H1 (cell line): ENCODE measurements around the gene SLC32A1. TPM values are rescaled to one million over a fixed set of nuclear protein-coding genes. Genes with fewer than 3 reads are reported as not detected.

ENCODE experiments used
- BCL11A ChIP-seq, 2 experiments: IDR thresholded peaks; one replicate each; pipeline ENCODE4 v1.6.1; 2011; ENCODE audit warnings: low read depth in 2 of 2, low read length in 2 of 2, mild to moderate bottlenecking in 2 of 2
- BRCA1 ChIP-seq: IDR thresholded peaks from 2 replicates; pipeline ENCODE4 v1.6.1; 2012; ENCODE audit warnings: low read depth, low read length, improper control_type of control experiment
- CREB1 ChIP-seq: IDR thresholded peaks from 2 replicates; pipeline ENCODE4 v1.6.1; 2012; ENCODE audit warnings: inconsistent platforms
- FOSL1 ChIP-seq: IDR thresholded peaks from 2 replicates; pipeline ENCODE4 v1.6.1; 2011; ENCODE audit warnings: mild to moderate bottlenecking, low read depth, low read length, moderate library complexity; ENCODE audit not compliant: insufficient read depth
- KDM1A ChIP-seq: fragments of 200-600, 300-600 bp; sonication (generic); IDR thresholded peaks from 2 replicates; pipeline ENCODE4 v1.7.1; 2016; ENCODE audit warnings: mild to moderate bottlenecking, low read length, borderline replicate concordance
- POU5F1 ChIP-seq: IDR thresholded peaks from 2 replicates; pipeline ENCODE4 v1.6.1; 2011; ENCODE audit warnings: low read depth, mild to moderate bottlenecking, low read length, moderate library complexity
- polyA plus RNA-seq, 7 experiments: library from polyadenylated mRNA; depleted of rRNA in 3 of 7; stranded (reverse) in 5 of 7; unstranded in 2 of 7; fragments of >200 nt in 5 of 7; fragments of 200-250 nt in 2 of 7; gene quantifications; 1 replicate in 5 of 7; 2 replicates in 1 of 7; 4 replicates in 1 of 7; pipeline versions ENCODE4 v1.2.1 to v1.2.3, GENCODE V29; 2011 to 2013; ENCODE audit warnings: missing spikeins in 2 of 7, mixed read lengths in 2 of 7
- total RNA-seq: library from RNA; stranded (reverse); fragmentation: NEBNext Ultra II Directional; extraction: Animal tissue kit (Norgen Biotek cat#: 25700); gene quantifications from 2 replicates; pipeline ENCODE4 v1.2.1, GENCODE V29; 2021
- TF ChIP-seq, protein P1 (sequence below): fragments of 300-600 bp; sonication (generic); IDR thresholded peaks from 2 replicates; pipeline ENCODE4 v1.7.1; 2012; ENCODE audit warnings: low read length, moderate library complexity, mild to moderate bottlenecking, inconsistent platforms; ENCODE audit not compliant: insufficient replicate concordance

SLC32A1 gene
- total and polyA plus RNA-seq, 2 of the 8 experiments (the other 6 are each of a cell fraction or from before 2014, with no cell fraction given): 0.09 to 0.15 TPM

DNA sequence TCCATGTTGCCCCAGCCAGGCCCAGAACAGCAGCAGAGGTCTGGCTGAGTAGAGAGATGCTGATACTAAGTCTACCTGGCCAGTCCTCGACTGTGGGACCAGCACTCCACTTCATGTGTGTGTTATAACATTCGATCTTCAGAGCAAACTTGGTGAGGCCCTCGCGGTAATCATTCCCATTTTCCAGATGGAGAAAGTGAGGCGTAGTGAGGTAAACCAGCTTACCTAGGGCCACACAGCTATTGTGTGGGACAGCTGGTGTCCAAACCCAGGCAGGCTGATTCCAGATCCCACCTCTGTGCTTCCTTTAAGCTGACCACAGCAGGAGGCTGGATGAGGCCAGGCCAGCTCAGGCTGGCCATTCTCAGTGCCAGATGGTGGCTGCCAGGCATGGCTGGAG is 47.7 kb upstream of the SLC32A1 start (continued):
- TF ChIP-seq, protein P1, sequence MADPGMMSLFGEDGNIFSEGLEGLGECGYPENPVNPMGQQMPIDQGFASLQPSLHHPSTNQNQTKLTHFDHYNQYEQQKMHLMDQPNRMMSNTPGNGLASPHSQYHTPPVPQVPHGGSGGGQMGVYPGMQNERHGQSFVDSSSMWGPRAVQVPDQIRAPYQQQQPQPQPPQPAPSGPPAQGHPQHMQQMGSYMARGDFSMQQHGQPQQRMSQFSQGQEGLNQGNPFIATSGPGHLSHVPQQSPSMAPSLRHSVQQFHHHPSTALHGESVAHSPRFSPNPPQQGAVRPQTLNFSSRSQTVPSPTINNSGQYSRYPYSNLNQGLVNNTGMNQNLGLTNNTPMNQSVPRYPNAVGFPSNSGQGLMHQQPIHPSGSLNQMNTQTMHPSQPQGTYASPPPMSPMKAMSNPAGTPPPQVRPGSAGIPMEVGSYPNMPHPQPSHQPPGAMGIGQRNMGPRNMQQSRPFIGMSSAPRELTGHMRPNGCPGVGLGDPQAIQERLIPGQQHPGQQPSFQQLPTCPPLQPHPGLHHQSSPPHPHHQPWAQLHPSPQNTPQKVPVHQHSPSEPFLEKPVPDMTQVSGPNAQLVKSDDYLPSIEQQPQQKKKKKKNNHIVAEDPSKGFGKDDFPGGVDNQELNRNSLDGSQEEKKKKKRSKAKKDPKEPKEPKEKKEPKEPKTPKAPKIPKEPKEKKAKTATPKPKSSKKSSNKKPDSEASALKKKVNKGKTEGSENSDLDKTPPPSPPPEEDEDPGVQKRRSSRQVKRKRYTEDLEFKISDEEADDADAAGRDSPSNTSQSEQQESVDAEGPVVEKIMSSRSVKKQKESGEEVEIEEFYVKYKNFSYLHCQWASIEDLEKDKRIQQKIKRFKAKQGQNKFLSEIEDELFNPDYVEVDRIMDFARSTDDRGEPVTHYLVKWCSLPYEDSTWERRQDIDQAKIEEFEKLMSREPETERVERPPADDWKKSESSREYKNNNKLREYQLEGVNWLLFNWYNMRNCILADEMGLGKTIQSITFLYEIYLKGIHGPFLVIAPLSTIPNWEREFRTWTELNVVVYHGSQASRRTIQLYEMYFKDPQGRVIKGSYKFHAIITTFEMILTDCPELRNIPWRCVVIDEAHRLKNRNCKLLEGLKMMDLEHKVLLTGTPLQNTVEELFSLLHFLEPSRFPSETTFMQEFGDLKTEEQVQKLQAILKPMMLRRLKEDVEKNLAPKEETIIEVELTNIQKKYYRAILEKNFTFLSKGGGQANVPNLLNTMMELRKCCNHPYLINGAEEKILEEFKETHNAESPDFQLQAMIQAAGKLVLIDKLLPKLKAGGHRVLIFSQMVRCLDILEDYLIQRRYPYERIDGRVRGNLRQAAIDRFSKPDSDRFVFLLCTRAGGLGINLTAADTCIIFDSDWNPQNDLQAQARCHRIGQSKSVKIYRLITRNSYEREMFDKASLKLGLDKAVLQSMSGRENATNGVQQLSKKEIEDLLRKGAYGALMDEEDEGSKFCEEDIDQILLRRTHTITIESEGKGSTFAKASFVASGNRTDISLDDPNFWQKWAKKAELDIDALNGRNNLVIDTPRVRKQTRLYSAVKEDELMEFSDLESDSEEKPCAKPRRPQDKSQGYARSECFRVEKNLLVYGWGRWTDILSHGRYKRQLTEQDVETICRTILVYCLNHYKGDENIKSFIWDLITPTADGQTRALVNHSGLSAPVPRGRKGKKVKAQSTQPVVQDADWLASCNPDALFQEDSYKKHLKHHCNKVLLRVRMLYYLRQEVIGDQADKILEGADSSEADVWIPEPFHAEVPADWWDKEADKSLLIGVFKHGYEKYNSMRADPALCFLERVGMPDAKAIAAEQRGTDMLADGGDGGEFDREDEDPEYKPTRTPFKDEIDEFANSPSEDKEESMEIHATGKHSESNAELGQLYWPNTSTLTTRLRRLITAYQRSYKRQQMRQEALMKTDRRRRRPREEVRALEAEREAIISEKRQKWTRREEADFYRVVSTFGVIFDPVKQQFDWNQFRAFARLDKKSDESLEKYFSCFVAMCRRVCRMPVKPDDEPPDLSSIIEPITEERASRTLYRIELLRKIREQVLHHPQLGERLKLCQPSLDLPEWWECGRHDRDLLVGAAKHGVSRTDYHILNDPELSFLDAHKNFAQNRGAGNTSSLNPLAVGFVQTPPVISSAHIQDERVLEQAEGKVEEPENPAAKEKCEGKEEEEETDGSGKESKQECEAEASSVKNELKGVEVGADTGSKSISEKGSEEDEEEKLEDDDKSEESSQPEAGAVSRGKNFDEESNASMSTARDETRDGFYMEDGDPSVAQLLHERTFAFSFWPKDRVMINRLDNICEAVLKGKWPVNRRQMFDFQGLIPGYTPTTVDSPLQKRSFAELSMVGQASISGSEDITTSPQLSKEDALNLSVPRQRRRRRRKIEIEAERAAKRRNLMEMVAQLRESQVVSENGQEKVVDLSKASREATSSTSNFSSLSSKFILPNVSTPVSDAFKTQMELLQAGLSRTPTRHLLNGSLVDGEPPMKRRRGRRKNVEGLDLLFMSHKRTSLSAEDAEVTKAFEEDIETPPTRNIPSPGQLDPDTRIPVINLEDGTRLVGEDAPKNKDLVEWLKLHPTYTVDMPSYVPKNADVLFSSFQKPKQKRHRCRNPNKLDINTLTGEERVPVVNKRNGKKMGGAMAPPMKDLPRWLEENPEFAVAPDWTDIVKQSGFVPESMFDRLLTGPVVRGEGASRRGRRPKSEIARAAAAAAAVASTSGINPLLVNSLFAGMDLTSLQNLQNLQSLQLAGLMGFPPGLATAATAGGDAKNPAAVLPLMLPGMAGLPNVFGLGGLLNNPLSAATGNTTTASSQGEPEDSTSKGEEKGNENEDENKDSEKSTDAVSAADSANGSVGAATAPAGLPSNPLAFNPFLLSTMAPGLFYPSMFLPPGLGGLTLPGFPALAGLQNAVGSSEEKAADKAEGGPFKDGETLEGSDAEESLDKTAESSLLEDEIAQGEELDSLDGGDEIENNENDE: no peak
- no peak for TF ChIP-seq POU5F1
- no peak for TF ChIP-seq CREB1
- TF ChIP-seq KDM1A: no peak
- TF ChIP-seq FOSL1: no peak
- TF ChIP-seq BRCA1: no peak
- TF ChIP-seq BCL11A (IDR thresholded peaks at IDR 0.05; ENCODE audit: low read depth in 2 of 2, low read length in 2 of 2): no peak
